ENCODE data around the gene KATNBL1. TPM values are rescaled to one million over a fixed set of nuclear protein-coding genes. Genes with fewer than 3 reads are reported as not detected.

The KATNBL1 gene, protein sequence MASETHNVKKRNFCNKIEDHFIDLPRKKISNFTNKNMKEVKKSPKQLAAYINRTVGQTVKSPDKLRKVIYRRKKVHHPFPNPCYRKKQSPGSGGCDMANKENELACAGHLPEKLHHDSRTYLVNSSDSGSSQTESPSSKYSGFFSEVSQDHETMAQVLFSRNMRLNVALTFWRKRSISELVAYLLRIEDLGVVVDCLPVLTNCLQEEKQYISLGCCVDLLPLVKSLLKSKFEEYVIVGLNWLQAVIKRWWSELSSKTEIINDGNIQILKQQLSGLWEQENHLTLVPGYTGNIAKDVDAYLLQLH
- 113 TPM for total RNA-seq
- polyA plus RNA-seq (ENCODE audit: insufficient read depth in 1 of 8, insufficient read length in 8 of 8, low replicate concordance in 1 of 8) = 100 to 1,000 TPM in 2 of 8 donors, 10 to 100 TPM in 6; 64.0 to 132 (median 85.4) TPM
- long read RNA-seq, donor 1, transcript KATNBL1-201 (10 exons, 2,723 nt) = major isoform, 6 of 7 reads
- long read RNA-seq, donor 1, partial matches to known transcripts = 0 of 7 reads
- long read RNA-seq, donor 1, other reads (novel, unspliced or antisense) = 0 of 7 reads
- long read RNA-seq, donor 2, partial matches to known transcripts = 0 of 3 reads
- long read RNA-seq, donor 2, other reads (novel, unspliced or antisense) = 0 of 3 reads
- long read RNA-seq, donor 3, transcript KATNBL1-201 (10 exons, 2,723 nt) = major isoform, 16 of 26 reads
- long read RNA-seq, donor 3, partial matches to known transcripts = 0 of 26 reads
- long read RNA-seq, donor 3, other reads (novel, unspliced or antisense) = 0 of 26 reads
- long read RNA-seq, donor 4, transcript KATNBL1-201 (10 exons, 2,723 nt) = major isoform, 8 of 11 reads
- long read RNA-seq, donor 4, partial matches to known transcripts = 0 of 11 reads
- long read RNA-seq, donor 4, other reads (novel, unspliced or antisense) = 0 of 11 reads
- long read RNA-seq, donor 5, transcript KATNBL1-201 (10 exons, 2,723 nt) = major isoform, 31 of 40 reads
- long read RNA-seq, donor 5, partial matches to known transcripts = 6 of 40 reads
- long read RNA-seq, donor 5, other reads (novel, unspliced or antisense) = 0 of 40 reads
- long read RNA-seq, donor 6, transcript KATNBL1-214 (5 exons, 924 nt) = minor isoform, 8 of 61 reads
- long read RNA-seq, donor 6, transcript KATNBL1-205 (2 exons, 739 nt) = minor isoform, 11 of 61 reads
- long read RNA-seq, donor 6, transcript KATNBL1-201 (10 exons, 2,723 nt) = major isoform, 32 of 61 reads
- long read RNA-seq, donor 6, partial matches to known transcripts = 5 of 61 reads
- long read RNA-seq, donor 6, other reads (novel, unspliced or antisense) = 0 of 61 reads
- long read RNA-seq, donor 7, transcript KATNBL1-201 (10 exons, 2,723 nt) = major isoform, 9 of 16 reads
- long read RNA-seq, donor 7, partial matches to known transcripts = 0 of 16 reads
- long read RNA-seq, donor 7, other reads (novel, unspliced or antisense) = 0 of 16 reads
- long read RNA-seq, donor 8, transcript KATNBL1-201 (10 exons, 2,723 nt) = major isoform, 6 of 12 reads
- long read RNA-seq, donor 8, partial matches to known transcripts = 0 of 12 reads
- long read RNA-seq, donor 8, other reads (novel, unspliced or antisense) = 0 of 12 reads
- long read RNA-seq, donor 9, transcript KATNBL1-201 (10 exons, 2,723 nt) = major isoform, 11 of 15 reads
- long read RNA-seq, donor 9, partial matches to known transcripts = 0 of 15 reads
- long read RNA-seq, donor 9, other reads (novel, unspliced or antisense) = 0 of 15 reads
- long read RNA-seq, donor 10, transcript KATNBL1-205 (2 exons, 739 nt) = minor isoform, 9 of 33 reads
- long read RNA-seq, donor 10, transcript KATNBL1-201 (10 exons, 2,723 nt) = major isoform, 16 of 33 reads
- long read RNA-seq, donor 10, transcript KATNBL1-214 (5 exons, 924 nt) = minor isoform, 5 of 33 reads
- long read RNA-seq, donor 10, partial matches to known transcripts = 0 of 33 reads
- long read RNA-seq, donor 10, other reads (novel, unspliced or antisense) = 0 of 33 reads
- long read RNA-seq, donor 11, transcript KATNBL1-201 (10 exons, 2,723 nt) = major isoform, 7 of 18 reads
- long read RNA-seq, donor 11, transcript KATNBL1-215 (1 exons, 1,553 nt) = minor isoform, 6 of 18 reads
- long read RNA-seq, donor 11, partial matches to known transcripts = 0 of 18 reads
- long read RNA-seq, donor 11, other reads (novel, unspliced or antisense) = 0 of 18 reads

DNA sequence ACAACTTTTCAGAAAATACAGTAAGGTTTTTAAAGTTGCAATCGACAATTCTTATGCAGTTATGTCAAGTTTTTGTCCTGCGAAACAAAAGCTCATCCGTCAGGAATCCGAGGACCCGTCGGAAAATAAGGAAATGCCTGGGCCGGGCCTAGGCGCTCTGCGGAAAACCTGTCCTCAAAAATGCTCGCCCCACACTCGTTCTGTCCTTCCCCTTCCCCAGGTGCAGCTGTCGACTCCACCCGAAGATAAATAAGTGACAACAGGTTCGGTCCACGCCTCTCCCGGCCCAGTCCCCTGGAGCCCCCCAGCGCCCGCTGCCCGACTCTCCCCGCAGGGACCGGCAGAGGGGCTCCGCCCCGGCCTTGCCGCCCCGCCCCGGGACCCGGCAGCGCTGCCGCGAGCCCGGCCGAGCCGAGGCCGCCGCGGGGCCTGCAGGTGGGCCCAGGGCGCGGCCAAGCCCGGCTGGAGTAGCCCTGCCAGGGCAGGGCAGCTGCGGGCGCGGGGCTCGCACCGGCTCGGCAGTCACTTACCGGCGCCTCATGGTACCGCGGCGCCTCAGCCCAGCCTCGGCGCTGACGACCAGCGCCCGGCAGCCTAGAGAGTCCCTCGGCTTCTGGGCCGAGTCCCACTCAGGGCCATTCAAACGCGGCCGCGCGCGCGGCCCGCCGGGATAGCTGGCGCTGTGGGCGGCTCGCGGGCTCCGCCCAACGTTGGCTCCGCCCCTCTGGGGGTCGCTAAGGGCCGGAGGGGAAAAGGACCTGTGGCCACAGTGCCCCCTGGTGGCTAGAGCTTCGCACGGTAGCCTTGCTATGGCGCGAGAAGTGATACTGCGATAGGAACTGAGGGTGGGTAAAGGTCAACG is at the start of gene KATNBL1:
Gene KATNBL1 (minus strand): TSS at position 676 of the 862 bp plus-strand sequence. CDS start 46,420 bp downstream, outside the sequence.
- Histone ChIP-seq H3K27me3 (ENCODE audit: control insufficient read depth, insufficient read depth, low read length) (peaks cover 4% of the 10 kb centered on the region), H3K36me3 (ENCODE audit: control insufficient read depth, insufficient read depth, low read length) (peaks cover 14% of the 10 kb centered on the region), H3K4me3 (ENCODE audit: low read length) (peak within 1 kb of the TSS; percentile 76), H3K4me1 (ENCODE audit: control insufficient read depth, insufficient read depth, low read length) (peaks cover 2% of the 10 kb centered on the region), H3K9me3 (replicated peaks; ENCODE audit: control insufficient read depth, low read depth, low read length) (no peaks in the 10 kb centered on the region), H3K27ac (ENCODE audit: low read length) (peak within 1 kb of the TSS; percentile 92)
- under 1% methylated on average over 81 of the region's 81 CpGs for whole genome bisulfite sequencing (ENCODE audit: insufficient coverage)
- peak; percentile 97 for DNase-seq

DNA sequence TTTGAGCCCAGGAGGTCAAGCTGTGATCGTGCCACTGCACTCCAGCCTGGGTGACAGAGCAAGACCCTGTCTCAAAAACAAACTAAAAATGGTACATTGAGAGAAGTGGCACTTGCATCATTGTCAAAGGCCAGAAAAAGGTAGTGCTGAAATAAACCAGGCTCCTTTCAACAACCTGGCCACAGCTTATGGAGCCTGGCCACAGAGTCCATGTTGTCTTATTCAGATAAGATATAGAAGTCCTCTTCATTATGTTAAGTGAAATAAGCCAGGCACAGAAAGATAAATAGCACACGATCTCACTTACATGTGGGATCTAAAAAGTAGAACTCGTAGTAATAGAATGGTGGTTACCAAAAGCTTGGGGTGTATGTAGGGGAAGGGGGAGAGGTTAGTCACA is 49.7 kb upstream of the KATNBL1 start:
- DNase-seq = no peak
- no peaks in the 10 kb centered on the region for H3K4me1 ChIP-seq (ENCODE audit: control insufficient read depth, insufficient read depth, low read length)
- no peaks in the 10 kb centered on the region for H3K27me3 ChIP-seq (ENCODE audit: control insufficient read depth, insufficient read depth, low read length)
- H3K27ac ChIP-seq (ENCODE audit: low read length) = no peak overlapping the region
- 100% methylated on average over 2 of the region's 3 CpGs for WGBS (ENCODE audit: insufficient coverage)
- H3K36me3 ChIP-seq (ENCODE audit: control insufficient read depth, insufficient read depth, low read length) = peaks cover 7% of the 10 kb centered on the region
- no peak overlapping the region for H3K4me3 ChIP-seq (ENCODE audit: low read length)
- H3K9me3 ChIP-seq (replicated peaks; ENCODE audit: control insufficient read depth, low read depth, low read length) = no peaks in the 10 kb centered on the region

DNA sequence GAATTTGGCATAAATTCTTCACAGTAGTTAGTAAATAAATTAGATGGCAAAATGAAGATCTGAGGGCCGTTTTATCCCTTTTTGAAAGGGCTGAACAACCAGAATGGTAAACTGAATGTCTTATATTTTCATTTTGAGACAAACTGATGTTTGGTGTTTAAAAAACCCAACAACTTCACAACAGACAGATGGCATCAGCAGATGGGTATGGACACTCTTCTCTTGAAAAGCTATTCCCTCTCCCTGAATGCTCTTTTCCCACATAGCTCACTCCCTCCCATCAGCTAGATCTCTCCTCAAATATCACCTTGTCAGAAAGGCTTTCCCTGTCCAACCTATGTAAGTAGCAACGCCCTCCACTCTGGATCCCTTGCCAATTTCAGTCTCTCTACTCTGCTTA is 48.3 kb upstream of the KATNBL1 start:
- DNase-seq = no peak
- Histone ChIP-seq H3K4me1 (ENCODE audit: control insufficient read depth, insufficient read depth, low read length) (no peaks in the 10 kb centered on the region), H3K27me3 (ENCODE audit: control insufficient read depth, insufficient read depth, low read length) (no peaks in the 10 kb centered on the region), H3K4me3 (ENCODE audit: low read length) (no peak overlapping the region), H3K9me3 (replicated peaks; ENCODE audit: control insufficient read depth, low read depth, low read length) (no peaks in the 10 kb centered on the region), H3K36me3 (ENCODE audit: control insufficient read depth, insufficient read depth, low read length) (peaks cover 16% of the 10 kb centered on the region), H3K27ac (ENCODE audit: low read length) (no peak overlapping the region)
- no CpG with 5 or more reads among the region's 2 CpGs for WGBS (ENCODE audit: insufficient coverage)

DNA sequence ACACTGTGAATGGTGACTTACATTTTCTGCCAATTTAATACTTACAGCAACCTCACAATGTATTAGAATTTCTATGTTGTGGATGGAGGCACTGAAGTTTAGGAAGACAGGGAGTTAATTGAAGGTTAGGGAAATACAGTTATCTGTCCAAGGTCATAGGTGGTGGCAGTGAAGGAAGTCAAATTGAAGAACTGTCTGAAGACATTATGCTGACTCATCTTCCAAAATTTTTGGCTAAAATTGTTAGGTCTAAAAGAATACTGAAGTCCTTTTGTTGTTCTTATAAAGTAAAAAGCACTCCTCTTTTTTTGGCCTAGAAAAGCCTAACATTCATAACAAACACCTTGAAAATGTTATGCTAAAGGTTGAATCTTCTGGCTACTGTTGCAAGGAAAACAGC is 42.6 kb upstream of the KATNBL1 start:
- H3K27me3 ChIP-seq (ENCODE audit: control insufficient read depth, insufficient read depth, low read length) = no peaks in the 10 kb centered on the region
- no peaks in the 10 kb centered on the region for H3K9me3 ChIP-seq (replicated peaks; ENCODE audit: control insufficient read depth, low read depth, low read length)
- H3K4me3 ChIP-seq (ENCODE audit: low read length) = no peak overlapping the region
- DNase-seq = no peak
- no peak overlapping the region for H3K27ac ChIP-seq (ENCODE audit: low read length)
- H3K4me1 ChIP-seq (ENCODE audit: control insufficient read depth, insufficient read depth, low read length) = no peaks in the 10 kb centered on the region
- peaks cover 24% of the 10 kb centered on the region for H3K36me3 ChIP-seq (ENCODE audit: control insufficient read depth, insufficient read depth, low read length)

DNA sequence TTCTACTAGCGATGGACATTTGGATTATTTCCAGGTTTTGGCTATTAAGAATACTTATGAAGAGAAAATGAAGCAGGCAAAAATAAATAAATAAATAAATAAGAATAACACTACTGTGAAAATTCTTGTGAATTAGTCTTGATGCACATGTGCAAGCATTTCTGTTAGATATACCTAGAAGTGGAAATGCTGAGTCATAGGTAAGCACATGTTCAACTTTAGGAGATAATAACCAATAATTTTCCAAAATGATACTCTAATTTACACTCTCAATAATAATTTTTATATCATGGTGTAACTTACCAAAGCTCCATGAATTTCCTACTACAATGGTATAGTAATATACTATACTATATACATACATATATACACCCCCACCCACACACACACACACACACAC is 38.3 kb upstream of the KATNBL1 start:
- H3K27ac ChIP-seq (ENCODE audit: low read length) = no peak overlapping the region
- H3K4me1 ChIP-seq (ENCODE audit: control insufficient read depth, insufficient read depth, low read length) = no peaks in the 10 kb centered on the region
- no peaks in the 10 kb centered on the region for H3K27me3 ChIP-seq (ENCODE audit: control insufficient read depth, insufficient read depth, low read length)
- no peaks in the 10 kb centered on the region for H3K9me3 ChIP-seq (replicated peaks; ENCODE audit: control insufficient read depth, low read depth, low read length)
- H3K4me3 ChIP-seq (ENCODE audit: low read length) = no peak overlapping the region
- H3K36me3 ChIP-seq (ENCODE audit: control insufficient read depth, insufficient read depth, low read length) = peaks cover 21% of the 10 kb centered on the region
- no peak for DNase-seq
- WGBS (ENCODE audit: insufficient coverage) = no CpG with 5 or more reads among the region's 1 CpG

DNA sequence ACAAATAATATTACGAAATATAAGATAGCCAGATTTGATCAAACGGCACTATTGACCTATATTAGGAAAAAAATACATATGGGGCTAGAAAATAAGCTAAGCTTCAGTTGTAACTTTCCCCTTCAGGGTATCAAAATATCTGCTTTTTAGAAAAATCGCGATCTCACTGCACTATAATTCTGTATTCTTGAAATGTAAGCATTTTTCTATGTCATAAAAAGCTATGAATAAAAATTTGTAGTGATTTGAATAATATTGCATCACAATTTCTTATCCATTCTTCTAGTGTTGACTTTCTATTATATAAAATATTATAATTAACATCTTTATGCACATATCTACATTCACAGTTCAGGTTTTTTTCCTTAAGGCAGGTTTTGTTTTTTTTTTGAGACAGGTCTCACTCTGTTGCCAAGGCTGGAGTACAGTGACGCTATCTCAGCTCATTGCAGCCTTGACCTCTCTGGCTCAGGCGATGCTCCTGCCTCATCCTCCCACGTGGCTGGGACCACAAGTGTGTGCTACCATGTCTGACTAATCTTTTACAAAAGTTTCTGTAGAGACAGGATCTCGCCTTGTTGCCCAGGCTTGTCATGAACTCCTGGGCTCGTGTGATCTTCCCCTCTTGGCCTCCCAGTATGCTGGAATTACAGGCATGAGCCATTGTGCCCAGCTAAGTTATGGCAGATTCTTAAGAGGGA is 36.5 kb upstream of the KATNBL1 start:
- WGBS (ENCODE audit: insufficient coverage) = 66% methylated on average over 4 of the region's 9 CpGs

DNA sequence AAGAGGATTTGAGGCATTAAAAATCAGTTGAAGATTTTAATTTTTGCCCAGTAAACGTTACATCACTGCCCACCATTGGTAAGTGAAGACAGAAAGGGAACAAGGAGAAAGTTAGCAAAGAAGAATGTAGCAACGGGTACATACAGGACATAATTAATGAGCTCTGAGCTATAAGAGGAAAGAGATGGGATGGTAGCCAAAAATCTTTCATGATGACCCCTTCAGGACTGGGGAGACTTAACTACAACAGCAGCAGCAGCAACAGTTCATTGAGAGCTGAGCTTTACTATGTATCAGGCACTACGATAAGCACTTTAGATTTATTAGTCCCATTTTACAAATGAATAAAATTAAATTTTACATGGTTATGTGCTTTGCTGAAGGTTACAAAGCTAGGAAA is 33.3 kb upstream of the KATNBL1 start:
- Histone ChIP-seq H3K9me3 (replicated peaks; ENCODE audit: control insufficient read depth, low read depth, low read length) (no peaks in the 10 kb centered on the region), H3K4me3 (ENCODE audit: low read length) (no peak overlapping the region), H3K27me3 (ENCODE audit: control insufficient read depth, insufficient read depth, low read length) (no peaks in the 10 kb centered on the region), H3K27ac (ENCODE audit: low read length) (no peak overlapping the region), H3K4me1 (ENCODE audit: control insufficient read depth, insufficient read depth, low read length) (no peaks in the 10 kb centered on the region), H3K36me3 (ENCODE audit: control insufficient read depth, insufficient read depth, low read length) (peaks cover 20% of the 10 kb centered on the region)
- WGBS (ENCODE audit: insufficient coverage) = 80% methylated on average over 1 of the region's 3 CpGs
- DNase-seq = no peak

More for the DNA sequence above, 36.5 kb upstream of the KATNBL1 start:
- H3K4me1 ChIP-seq (ENCODE audit: control insufficient read depth, insufficient read depth, low read length) = no peaks in the 10 kb centered on the region
- H3K9me3 ChIP-seq (replicated peaks; ENCODE audit: control insufficient read depth, low read depth, low read length) = no peaks in the 10 kb centered on the region
- H3K36me3 ChIP-seq (ENCODE audit: control insufficient read depth, insufficient read depth, low read length) = peaks cover 21% of the 10 kb centered on the region
- H3K27ac ChIP-seq (ENCODE audit: low read length) = no peak overlapping the region
- H3K4me3 ChIP-seq (ENCODE audit: low read length) = no peak overlapping the region
- DNase-seq = no peak
- no peaks in the 10 kb centered on the region for H3K27me3 ChIP-seq (ENCODE audit: control insufficient read depth, insufficient read depth, low read length)

DNA sequence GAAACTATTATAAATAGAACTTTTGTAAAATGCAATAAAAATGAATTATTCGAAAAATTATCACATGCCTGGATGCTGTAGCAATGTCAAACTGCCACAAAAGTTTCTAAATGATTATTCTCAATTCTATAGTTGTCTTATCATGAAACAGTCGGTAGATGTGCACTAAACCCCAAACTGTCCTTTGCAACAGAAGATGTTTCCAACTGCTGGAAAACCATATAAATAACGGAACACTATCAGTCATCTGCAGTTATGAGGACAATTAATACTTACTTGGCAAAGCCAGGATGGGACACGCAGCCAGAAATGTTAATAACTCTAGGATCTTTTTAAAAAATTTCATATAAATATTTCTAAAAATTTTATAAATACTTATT is 32.4 kb upstream of the KATNBL1 start:
- Histone ChIP-seq H3K27ac (ENCODE audit: low read length) (no peak overlapping the region), H3K9me3 (replicated peaks; ENCODE audit: control insufficient read depth, low read depth, low read length) (no peaks in the 10 kb centered on the region), H3K4me1 (ENCODE audit: control insufficient read depth, insufficient read depth, low read length) (no peaks in the 10 kb centered on the region), H3K27me3 (ENCODE audit: control insufficient read depth, insufficient read depth, low read length) (no peaks in the 10 kb centered on the region), H3K36me3 (ENCODE audit: control insufficient read depth, insufficient read depth, low read length) (peaks cover 21% of the 10 kb centered on the region), H3K4me3 (ENCODE audit: low read length) (no peak overlapping the region)
- no peak for DNase-seq
- no CpG with 5 or more reads among the region's 4 CpGs for WGBS (ENCODE audit: insufficient coverage)
